Neural cell (in vitro differentiated cells): ENCODE data around the gene TSSK3. TPM values are rescaled to one million over a fixed set of nuclear protein-coding genes. Genes with fewer than 3 reads are reported as not detected.

Source experiments
- H2AFZ ChIP-seq: fragments of 200-600, 300-800 bp; sonication (generic), shearing (Covaris generic); 2 replicates; pipeline ENCODE4 v1.6.0; 2014; ENCODE audit warnings: low read depth, mild to moderate bottlenecking, antibody characterized with exemption, low read length, moderate library complexity
- H3F3A ChIP-seq: fragments of 200-600 bp; shearing (Covaris generic); 2 replicates; pipeline ENCODE4 v1.6.1; 2016; ENCODE audit warnings: mild to moderate bottlenecking, moderate library complexity, mixed read lengths, antibody characterized with exemption, low read length; ENCODE audit not compliant: insufficient read depth, poor library complexity, severe bottlenecking
- H3K27ac ChIP-seq: fragments of 200-600, 300-800 bp; sonication (generic), shearing (Covaris generic); 2 replicates; pipeline ENCODE4 v1.5.1; 2014; ENCODE audit warnings: mild to moderate bottlenecking, low read length, moderate library complexity
- H3K27me3 ChIP-seq: fragments of 300-800, 200-600 bp; sonication (generic), shearing (Covaris generic); 2 replicates; pipeline ENCODE4 v1.6.0; 2014; ENCODE audit warnings: mild to moderate bottlenecking, low read depth, low read length, moderate library complexity; ENCODE audit not compliant: insufficient read depth
- H3K36me3 ChIP-seq: fragments of 300-800, 200-600 bp; sonication (generic), shearing (Covaris generic); 2 replicates; pipeline ENCODE4 v1.5.1; 2014; ENCODE audit warnings: mild to moderate bottlenecking, antibody characterized with exemption, low read length, moderate library complexity; ENCODE audit not compliant: insufficient read depth
- H3K4me2 ChIP-seq: fragments of 300-800, 200-600 bp; sonication (generic), shearing (Covaris generic); 2 replicates; pipeline ENCODE4 v1.6.0; 2014; ENCODE audit warnings: mild to moderate bottlenecking, low read length
- H3K4me3 ChIP-seq: fragments of 300-800, 200-600 bp; sonication (generic), shearing (Covaris generic); 2 replicates; pipeline ENCODE4 v1.5.1; 2014; ENCODE audit warnings: mild to moderate bottlenecking, low read length, moderate library complexity
- H3K79me2 ChIP-seq: fragments of 200-600 bp; shearing (Covaris generic); replicated peaks from 2 replicates; pipeline ENCODE4 v1.6.0; 2014; ENCODE audit warnings: mild to moderate bottlenecking, low read length, moderate library complexity; ENCODE audit not compliant: insufficient read depth
- H3K9ac ChIP-seq: fragments of 300-800, 200-600 bp; sonication (generic), shearing (Covaris generic); 2 replicates; pipeline ENCODE4 v1.6.1; 2016; ENCODE audit warnings: mild to moderate bottlenecking, low read length, mixed read lengths
- H3K9me2 ChIP-seq: fragments of 200-600 bp; shearing (Covaris generic); 2 replicates; pipeline ENCODE4 v1.6.1; 2016; ENCODE audit warnings: mild to moderate bottlenecking, low read length, mixed read lengths; ENCODE audit not compliant: insufficient read depth
- H3K9me3 ChIP-seq: fragments of 200-600, 300-800 bp; sonication (generic), shearing (Covaris generic); 2 replicates; pipeline ENCODE4 v1.6.1; 2016; ENCODE audit warnings: mild to moderate bottlenecking, mixed run types, low read length, moderate library complexity, mixed read lengths
- H4K20me1 ChIP-seq: fragments of 200-600 bp; shearing (Covaris generic); 2 replicates; pipeline ENCODE4 v1.6.1; 2016; ENCODE audit warnings: mild to moderate bottlenecking, mixed run types; ENCODE audit not compliant: insufficient read depth
- CTCF ChIP-seq: fragments of 450-650 bp; IDR thresholded peaks from 2 replicates; pipeline ENCODE4 v1.5.1; 2014; ENCODE audit warnings: antibody characterized with exemption, mild to moderate bottlenecking, moderate library complexity; ENCODE audit not compliant: poor library complexity, severe bottlenecking
- EP300 ChIP-seq: fragments of 450-650 bp; conservative IDR thresholded peaks from 2 replicates; pipeline ENCODE4 v1.6.1; 2014; ENCODE audit warnings: antibody characterized with exemption, mild to moderate bottlenecking, moderate library complexity; ENCODE audit not compliant: poor library complexity, severe bottlenecking
- EZH2 ChIP-seq: fragments of 200-600, 300-800 bp; shearing (Covaris generic), sonication (generic); IDR thresholded peaks from 2 replicates; pipeline ENCODE4 v1.6.1; 2014; ENCODE audit warnings: antibody characterized with exemption, low read length, borderline replicate concordance, mild to moderate bottlenecking; ENCODE audit not compliant: insufficient read depth, poor library complexity, severe bottlenecking
- MXI1 ChIP-seq: fragments of 450-650 bp; conservative IDR thresholded peaks from 2 replicates; pipeline ENCODE4 v1.6.1; 2014; ENCODE audit warnings: antibody characterized with exemption, mild to moderate bottlenecking; ENCODE audit not compliant: poor library complexity, severe bottlenecking
- POLR2AphosphoS5 ChIP-seq: IDR thresholded peaks from 2 replicates; pipeline ENCODE4 v1.6.1; 2012
- RAD21 ChIP-seq: fragments of 450-650 bp; conservative IDR thresholded peaks from 2 replicates; pipeline ENCODE4 v1.6.1; 2014; ENCODE audit warnings: antibody characterized with exemption, mild to moderate bottlenecking, moderate library complexity
- REST ChIP-seq: IDR thresholded peaks from 2 replicates; pipeline ENCODE4 v1.6.1; 2012; ENCODE audit warnings: borderline replicate concordance
- SMC3 ChIP-seq: fragments of 450-650 bp; conservative IDR thresholded peaks from 2 replicates; pipeline ENCODE4 v1.6.1; 2014; ENCODE audit warnings: antibody characterized with exemption, mild to moderate bottlenecking, moderate library complexity; ENCODE audit not compliant: poor library complexity
- TAF1 ChIP-seq: IDR thresholded peaks from 2 replicates; pipeline ENCODE4 v1.6.1; 2012; ENCODE audit warnings: low read depth
- polyA plus RNA-seq: library from polyadenylated mRNA; depleted of rRNA; stranded (reverse); fragments of >200 nt; gene quantifications from 2 replicates; pipeline ENCODE4 v1.2.3, GENCODE V29; 2014

TSSK3 gene
- polyA plus RNA-seq, 1 donor from 2014 or later: not detected

- no peak overlapping the region for H3K4me2 ChIP-seq
- no peak overlapping the region for H3K4me3 ChIP-seq
- TF ChIP-seq MXI1: no peak
- no peak for TF ChIP-seq REST
- no peak for TF ChIP-seq RAD21
- no peak for TF ChIP-seq CTCF
- TF ChIP-seq EZH2: no peak
- no peaks in the 10 kb centered on the region for H3K9me3 ChIP-seq
- H4K20me1 ChIP-seq: peaks cover 21% of the 10 kb centered on the region
- H3K79me2 ChIP-seq: peaks cover 23% of the 10 kb centered on the region
- no peak overlapping the region for H2AFZ ChIP-seq
- H3F3A ChIP-seq: no peaks in the 10 kb centered on the region
- H3K27ac ChIP-seq: no peak overlapping the region
- H3K9ac ChIP-seq: no peak overlapping the region
- H3K9me2 ChIP-seq: no peaks in the 10 kb centered on the region
- no peaks in the 10 kb centered on the region for H3K27me3 ChIP-seq
- H3K36me3 ChIP-seq: peaks cover 6% of the 10 kb centered on the region
Observed at GRCh38 chr1:32329931-32330466, 32.3 kb upstream of the TSSK3 start.

- Histone ChIP-seq H3K27me3 (no peaks in the 10 kb centered on the region), H3K4me3 (no peak overlapping the region), H2AFZ (no peak overlapping the region), H4K20me1 (peaks cover 22% of the 10 kb centered on the region), H3K4me2 (no peak overlapping the region), H3K79me2 (peaks cover 29% of the 10 kb centered on the region), H3K9me2 (no peaks in the 10 kb centered on the region), H3K9me3 (no peaks in the 10 kb centered on the region), H3K9ac (no peak overlapping the region), H3K36me3 (peaks cover 6% of the 10 kb centered on the region), H3F3A (no peaks in the 10 kb centered on the region), H3K27ac (no peak overlapping the region)
- TF ChIP-seq TAF1: no peak
- TF ChIP-seq CTCF: no peak
- TF ChIP-seq EP300: no peak
- TF ChIP-seq POLR2AphosphoS5: no peak
- no peak for TF ChIP-seq MXI1
- no peak for TF ChIP-seq RAD21
- no peak for TF ChIP-seq SMC3
- no peak for TF ChIP-seq EZH2
- TF ChIP-seq REST: no peak
Observed at GRCh38 chr1:32330558-32331151, 31.7 kb upstream of the TSSK3 start.
